GM18517 (cell line): ENCODE data around the gene FAM83F.

Experiments
- ATAC-seq: cut with Tn5 transposase; IDR thresholded peaks from one replicate; pipeline ENCODE4 v1.9.1; 2021; ENCODE audit warnings: mild to moderate bottlenecking, moderate library complexity; ENCODE audit not compliant: unreplicated experiment

FAM83F gene

DNA sequence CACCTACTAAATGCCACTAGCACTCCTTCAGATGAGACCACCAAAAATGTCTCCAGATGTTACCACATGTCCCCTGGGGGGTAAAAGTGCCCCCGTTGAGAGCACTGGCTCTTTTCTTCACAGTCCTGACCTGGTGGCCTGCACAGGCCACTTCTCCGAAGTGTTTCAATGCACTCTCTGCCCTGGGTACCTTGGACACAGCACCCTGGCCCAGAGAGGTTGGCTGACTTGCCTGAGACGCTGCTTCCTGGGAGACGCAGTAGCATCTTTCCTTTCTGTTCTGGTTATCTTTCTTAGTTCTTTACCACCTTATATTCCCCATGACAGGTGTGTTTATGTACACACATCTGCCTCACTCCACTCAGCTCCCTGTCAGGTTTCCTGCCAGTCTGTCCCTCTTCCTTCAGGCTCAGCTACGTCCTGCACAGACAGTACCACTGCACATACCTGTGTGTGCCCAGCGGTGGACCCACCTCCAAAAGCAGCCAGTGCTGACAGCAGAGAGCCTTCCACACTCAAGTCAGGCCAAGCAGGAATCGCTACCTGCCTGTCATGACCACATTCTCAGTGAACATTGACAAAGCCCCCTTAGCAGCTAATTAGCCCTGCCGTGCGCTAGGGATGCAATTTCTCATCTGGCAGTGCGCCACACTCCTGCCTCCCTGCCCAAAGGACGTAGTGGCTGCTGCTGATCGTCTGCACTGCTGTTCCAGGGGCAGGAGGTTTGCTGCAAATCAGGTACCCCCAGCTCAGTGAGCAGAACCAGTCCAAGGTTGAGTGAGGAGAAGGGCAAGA, 39.0 kb downstream of the FAM83F start:
- ATAC-seq: no peak

DNA sequence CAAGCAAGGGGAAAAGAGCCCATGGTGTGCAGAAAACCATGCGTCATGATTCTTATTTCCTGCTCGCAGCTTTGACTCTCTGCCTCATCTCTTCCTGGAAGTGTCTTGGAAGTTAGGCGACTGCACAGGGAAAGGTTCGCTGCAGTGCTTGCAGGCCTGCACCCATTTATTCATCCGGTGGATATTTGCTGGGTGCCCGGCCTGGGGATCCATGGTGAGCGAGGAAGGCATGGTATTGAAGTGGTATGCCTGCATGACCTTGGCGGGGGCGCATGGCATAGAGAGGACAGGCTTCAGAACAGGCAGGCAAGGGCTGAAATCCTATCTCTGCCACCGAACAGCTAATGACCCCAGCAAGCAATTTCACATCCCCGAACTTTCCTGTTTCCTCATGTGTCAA, 40.6 kb downstream of the FAM83F start:
- no peak for ATAC-seq

DNA sequence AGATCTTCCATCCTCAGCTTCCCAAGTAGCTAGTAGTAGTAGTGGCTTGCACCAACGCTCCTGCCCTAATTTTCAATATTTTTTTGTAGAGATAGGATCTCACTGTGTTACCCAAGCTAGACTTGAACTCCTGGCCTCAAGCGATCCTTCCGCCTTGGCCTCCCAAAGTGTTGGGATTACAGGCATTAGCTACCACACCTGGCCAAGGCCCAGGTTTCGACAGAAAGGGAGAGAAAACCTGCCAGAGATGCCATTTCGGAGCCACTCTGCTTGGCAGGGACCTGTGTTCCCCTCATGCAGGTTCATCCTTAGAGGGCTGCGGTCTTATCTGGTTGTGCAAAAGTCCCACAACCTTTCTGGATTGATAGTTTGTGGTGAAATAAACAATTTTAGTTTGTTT, 41.4 kb downstream of the FAM83F start:
- no peak for ATAC-seq

DNA sequence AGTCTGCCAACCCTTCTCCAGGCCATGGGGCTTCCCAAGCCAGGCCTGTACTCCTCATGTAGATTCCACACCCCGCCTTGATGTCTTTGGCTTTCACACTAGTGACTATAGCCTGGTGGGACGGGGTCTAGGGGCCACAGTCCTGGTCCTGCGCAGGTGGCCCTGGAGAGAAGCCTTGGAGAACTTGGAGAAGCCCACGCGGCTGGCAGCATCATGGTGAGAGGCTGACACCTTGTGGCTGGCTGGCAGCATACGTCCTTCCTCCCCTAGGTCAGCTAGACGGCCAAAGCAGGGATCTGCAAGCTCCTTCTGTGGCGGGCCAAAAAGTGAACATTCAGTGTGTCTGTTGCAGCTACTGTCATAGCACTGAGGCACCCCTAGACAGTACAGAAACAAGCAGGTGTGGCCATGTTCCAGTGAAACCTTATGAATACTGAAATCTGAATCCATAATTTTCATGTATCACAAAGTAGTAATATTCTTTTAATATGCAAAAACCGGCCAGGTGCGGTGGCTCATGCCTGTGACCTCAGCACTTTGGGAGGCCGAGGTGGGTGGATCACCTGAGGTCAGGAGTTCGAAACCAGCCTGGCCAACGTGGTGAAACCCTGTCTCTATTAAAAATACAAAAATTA, 42.0 kb downstream of the FAM83F start:
- no peak for ATAC-seq

DNA sequence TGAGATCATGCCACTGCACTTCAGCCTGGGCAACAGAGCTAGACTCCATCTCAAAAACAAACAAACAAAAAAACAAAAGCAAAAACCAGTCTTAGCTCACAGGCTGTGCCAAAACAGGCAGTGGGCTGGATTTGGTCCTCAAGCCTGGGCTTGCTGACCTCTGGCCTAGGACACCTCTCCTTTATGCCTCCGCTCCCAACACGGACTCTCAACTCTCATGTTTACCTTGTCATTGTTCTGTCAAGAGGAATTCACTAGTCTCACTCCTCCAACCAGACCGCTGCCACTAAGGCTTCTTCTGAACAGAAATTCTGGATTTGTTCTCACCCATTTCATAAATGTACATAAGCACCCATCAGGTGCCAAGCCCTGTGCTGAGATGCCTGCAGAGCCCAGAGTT, 42.6 kb downstream of the FAM83F start:
- no peak for ATAC-seq

DNA sequence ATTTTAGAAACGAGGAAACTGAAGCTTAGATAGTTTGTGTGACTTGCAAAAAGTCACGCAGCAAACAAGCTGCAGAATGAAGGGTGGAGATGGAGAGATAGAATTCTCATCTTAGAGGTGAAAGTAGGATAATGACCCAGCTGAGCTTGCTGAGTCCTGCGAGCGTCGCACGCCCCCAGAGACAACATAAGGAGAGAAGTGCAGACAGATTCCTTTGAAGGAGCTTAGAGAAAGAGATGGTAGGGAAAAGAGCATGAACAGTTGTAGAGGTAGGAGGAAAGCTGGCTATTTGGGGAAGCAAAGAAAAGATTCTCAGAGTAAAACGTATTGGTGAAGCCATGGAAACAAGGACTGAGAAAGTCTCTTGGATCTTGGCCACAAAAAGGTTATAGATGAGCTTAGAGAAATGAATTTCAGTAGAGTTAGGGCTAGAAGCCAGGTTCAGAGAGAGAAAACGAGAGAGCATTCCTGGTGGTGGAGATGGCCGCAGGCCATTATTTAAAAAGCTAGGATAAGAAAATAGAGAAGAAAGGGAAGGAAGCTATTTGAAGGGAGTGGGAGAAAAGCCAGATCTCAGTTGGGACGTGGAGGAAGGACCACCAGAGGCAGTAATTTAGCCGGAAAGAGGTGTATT, 44.8 kb downstream of the FAM83F start:
- ATAC-seq: no peak

DNA sequence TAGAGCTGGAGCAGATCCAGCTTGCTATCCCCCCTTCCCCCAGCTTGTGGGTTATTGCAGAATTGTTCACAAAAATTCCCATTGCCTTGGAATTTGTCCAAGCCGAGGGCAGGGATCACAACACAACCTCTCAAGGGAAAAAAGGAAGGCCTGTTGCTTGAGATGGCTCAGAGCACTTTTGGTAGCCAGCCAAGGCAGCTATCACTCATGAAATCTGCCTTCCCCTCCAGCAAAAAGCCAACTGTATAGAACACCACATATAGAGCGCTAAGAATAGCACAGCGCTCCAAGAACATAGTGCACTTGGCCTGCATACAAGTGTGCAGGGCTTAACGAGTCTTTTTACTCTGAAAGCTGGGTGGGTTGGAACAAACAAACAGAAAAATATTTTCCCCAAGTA, 46.2 kb downstream of the FAM83F start:
- no peak for ATAC-seq

DNA sequence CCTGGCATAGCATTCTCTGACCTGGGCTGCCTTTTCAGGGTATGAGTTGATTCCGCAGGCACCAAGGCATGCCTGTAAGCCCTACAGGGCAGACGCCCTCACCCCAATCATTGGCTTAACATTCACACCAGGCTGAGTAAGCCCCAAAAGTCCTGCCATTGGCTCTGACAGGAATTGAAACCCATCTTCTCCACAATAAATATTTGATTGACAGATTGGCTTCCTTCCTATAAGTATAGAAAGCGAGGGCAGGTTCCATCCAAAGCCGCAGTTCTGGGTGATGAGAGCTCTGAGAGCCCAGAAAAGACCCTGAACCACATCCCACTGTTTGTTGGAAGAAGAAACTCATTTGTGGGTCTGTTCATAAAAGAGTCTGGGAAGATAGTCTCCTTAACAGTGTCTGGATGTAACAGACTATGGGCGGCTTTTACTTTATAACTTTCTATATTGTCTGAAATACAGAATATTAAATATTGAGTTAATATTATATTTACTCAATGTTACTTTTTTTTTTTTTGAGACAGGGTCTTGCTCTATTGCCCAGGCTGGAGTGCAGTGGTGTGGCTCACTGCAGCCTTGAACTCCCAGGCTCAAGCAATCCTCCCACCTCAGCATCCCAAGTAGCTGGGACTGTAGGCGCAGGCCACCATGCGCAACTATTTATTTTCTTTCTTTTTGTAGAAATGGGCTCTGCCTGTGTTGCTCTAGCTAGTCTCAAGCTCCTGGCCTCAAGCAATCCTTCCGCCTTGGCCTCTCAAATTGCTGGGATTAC, 46.8 kb downstream of the FAM83F start:
- ATAC-seq: no peak

DNA sequence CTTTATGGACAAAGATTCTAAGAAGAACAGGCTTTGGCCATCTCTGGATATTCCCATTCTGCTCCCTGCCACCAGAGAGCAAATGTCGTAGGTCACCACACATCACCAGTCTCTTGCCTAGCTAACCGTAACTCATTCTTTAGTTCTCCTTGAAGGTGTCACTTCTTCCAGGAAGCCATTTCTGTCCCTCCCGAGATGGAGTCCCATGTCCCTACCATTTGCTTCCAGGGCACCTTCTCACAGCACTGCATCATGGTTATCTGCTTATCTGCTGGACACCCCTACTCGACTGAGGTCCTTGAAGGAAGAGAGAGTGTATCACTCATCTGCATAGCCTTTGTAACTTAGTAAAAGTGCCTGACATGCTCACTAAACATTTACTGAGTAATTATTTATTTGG, 47.6 kb downstream of the FAM83F start:
- ATAC-seq: no peak

DNA sequence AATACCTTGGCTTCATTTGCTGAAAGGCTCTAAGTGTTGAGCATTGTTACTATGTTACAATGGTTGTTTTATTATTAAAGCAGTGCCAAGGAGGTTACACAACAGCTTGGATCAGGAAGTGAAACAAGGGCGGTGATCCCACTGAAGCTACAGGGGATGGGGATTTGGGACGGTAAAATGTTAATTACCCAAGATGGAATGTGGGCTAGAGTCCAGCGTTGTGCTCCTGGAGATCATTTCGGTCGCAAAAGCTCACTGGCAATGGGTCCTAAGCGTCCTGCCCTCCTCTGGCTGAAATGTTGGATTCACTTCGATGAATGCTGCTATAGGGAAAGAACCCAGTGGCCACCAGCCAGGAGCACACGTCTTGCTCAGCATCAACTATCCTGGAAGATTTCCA, 48.3 kb downstream of the FAM83F start:
- ATAC-seq: no peak

DNA sequence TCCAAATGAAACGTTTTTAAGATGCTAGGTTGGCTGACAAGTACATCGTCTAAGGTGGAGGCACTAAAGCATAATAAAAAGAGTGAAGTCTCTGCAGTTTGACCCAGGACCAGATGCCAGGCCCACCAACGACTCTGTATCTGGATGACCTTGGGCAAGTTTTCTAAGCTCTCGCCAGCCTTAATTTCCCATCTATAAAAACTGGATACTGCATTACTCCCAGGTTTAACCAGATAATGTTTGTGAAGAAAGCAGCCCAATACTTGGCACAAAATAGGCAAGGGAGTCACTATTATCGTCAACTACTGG, 49.0 kb downstream of the FAM83F start:
- no peak for ATAC-seq

DNA sequence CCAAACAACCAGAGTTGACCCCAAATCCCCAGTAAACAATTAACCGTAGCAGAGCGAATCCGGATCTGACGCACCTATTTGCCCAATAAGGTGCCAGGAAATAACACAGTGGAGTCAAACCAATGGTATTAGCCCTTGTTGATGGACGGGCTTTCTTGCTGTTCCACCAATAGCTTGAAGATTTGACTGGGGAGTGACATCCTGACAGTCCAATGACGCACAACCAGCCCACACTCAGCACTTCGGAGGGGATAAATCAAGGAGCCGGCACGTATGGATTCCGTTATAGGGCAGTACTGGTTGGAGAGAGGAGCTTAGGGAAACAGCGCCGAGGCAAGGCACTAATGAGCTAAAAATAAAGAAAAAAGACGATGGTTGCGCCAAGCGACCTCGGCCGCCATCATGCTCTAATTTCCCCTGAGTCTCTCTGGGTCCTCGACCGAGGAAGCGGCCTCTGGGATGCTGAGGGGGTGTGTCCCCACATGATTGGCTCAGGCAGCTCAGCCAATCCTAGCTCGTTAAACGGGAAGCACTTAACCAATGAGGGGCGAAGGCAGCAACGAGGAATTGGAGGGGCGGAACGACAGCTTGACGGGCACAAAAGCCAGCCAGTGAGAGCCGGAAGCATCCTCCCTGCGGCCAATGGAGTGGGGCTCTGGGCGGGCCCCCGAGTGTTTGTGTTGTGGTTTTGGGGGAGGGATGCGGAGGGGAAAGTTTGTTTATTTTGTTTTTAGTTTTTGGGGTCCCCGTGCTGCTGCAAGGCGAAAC, 49.5 kb downstream of the FAM83F start:
- ATAC-seq: peak; percentile 83

DNA sequence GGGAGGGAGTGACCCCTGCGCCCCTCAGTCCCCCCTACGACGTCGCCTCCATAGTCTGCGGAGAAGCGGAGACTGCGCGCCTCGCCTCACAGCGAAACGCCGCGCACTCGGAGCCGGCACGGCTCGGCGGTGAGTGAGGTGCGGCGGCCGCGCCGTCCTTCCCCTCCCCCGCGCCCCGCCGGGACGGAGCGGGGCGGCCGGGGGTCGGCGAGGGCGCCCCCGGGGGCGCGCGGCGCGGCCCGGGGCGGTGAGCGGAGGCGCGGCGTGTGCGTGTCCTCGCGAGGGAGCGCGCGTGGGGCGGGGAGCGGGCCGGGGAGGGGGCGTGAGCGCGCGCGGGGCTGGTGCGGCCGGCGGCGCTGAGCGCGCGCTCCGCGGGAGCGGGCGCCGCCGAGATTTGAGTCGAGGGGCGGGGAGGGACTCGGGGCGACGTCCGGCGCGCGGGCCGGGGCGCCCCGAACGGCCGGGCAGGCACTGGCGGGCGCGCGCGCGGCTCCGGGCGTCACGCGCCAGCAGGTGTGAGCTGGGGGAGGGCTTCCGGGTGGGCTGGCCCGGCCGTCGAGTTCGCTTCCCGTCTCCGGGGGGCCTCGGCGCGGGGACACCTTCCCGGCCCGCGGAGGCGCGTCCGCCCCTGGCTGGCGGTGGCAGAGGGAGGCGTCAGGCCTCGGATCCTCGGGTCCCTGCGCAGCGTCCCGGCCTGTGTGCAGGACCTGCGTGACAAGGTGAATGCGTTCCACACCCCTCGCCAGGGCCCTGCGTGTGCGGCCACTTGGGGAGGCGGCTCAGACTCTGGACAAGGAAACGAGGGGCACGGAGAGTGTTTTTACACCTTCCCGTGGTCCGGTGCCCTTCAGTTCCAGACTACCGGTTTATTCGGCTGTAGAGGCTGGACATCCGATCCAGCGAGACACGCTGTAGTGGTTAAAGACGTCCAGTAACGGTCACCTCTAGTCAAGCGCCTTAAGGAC, 50.4 kb downstream of the FAM83F start:
- no peak for ATAC-seq

DNA sequence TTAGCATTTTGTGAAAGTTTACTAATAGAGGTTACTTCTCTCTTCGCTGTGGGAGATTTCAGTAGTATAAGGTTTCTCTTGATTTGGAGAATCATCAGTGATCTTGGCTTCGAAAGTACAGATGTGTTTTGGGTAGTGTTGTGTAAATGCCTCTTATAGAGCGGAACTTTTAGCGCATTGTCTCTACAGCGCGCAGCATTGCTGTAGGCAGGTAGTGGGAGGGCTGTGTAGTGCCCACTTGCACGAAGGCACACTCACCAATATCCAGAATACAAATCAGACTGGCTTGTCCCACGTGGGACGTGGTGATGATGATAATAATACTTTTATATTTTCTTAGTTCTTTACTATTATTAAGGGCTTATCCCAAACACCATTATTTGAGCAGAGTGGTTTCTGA, 51.4 kb downstream of the FAM83F start:
- ATAC-seq: no peak

DNA sequence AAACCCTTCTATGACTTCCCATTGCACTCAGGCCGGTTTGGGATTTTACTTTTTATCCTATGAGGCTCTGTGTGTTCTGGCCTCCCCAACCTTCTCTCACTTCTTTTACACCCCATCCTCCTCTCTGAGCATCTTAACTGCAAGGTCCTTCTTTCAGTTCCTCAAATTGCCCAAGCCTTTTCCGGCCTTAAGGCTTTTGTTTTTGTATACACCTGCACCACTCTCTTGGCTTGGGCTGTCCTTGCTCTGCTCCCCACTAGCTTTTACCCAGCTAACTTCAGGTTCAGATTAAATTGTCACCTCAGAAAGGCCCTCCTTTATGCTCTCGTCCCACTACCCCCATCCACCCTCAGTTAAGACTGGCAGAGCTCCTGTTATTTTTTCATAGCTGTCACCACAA, 55.5 kb downstream of the FAM83F start:
- ATAC-seq: peak; percentile 85

DNA sequence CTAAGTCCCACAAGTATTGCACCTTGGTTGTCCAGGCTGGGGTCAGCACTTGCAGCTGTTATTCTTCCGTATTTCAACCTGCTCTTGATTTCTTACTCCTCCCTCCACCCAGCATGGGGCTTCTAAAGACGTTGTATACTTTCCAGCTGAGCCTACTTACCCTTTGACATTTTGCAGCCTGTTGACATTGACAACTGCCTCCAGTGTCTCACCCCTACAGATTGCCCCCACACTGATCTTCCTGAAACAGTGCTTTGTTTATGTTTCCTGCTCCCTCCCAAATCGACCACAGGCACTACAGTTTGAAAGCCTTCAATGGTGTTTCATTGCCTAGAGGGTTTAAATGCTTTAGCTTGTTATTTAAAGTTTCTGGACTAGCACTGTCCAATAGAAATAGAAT, 56.6 kb downstream of the FAM83F start:
- ATAC-seq: no peak

DNA sequence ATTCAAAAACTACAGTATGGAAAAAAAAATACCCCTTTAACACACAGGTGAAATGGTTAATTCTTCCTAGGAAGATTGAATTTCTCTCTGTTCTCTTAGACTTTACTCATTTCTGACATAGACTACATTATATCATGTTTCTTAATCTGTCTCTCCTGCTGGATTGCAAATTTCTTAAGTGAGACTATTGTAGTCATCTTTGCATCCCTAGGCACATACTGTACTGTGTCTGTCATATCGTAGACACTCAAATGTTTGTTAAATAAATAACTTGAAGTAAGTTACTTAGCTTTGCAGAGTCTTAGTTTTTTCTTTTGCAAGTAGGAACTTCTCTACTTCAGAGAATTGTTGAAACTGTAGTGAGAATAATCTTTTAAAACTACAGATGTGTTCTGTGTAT, 58.7 kb downstream of the FAM83F start:
- ATAC-seq: no peak

DNA sequence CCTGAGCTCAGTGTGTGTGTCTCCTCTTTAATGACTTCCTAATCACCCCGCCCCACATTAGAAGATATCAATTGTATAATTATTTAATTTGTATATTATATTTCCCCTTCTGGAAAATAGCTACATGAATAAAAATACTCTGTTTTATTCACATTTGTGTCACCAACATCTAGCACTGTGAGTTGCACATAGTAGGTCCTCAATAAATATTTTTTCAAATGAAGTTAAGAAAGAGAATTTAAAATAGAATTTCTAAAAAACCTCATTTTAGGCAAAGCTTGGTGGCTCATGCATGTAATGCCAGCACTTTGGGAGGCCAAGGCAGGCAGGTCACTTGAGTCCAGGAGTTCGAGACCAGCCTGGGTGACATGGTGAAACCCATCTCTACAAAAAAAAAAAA, 59.7 kb downstream of the FAM83F start:
- no peak for ATAC-seq

DNA sequence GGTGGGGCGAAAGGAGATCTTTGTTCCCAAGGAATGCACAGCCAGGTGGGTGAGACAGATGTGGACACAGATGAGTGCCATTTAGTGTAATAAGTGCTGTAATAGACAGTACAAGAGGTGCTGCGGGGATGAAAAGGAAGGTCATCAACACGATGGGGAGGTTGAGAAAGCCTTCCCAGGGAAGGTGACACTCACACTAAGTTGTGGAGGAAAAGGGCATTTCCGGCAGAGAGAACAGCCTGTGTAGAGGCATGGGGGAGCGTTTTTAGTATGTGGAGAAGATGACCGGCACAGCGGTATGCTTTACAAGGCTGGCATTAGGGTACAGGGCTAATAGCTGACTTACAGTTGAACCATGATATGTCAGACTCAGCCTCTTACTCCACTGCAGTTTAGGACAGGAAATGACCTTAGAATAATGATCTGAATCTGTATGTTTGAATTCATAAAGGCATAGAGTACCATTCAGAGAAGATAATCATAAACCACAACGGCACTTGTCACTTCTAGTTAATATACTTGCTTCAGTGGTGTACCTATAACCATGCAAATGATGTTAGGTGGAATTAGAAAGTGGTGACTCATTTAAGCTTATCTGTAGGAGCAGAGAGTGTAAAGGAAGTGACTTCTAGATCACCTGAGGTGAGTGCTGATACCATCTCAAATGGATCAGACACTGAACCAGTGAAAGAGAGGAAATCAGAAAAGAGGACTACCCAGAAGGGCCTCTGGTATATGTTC, 60.6 kb downstream of the FAM83F start:
- peak; percentile 88 for ATAC-seq
